Vagina (tissue), 2 donors: ENCODE data around the gene C16orf54.
"Not testable (repeated sequence)": the region's sequence is repeated elsewhere in the genome, so short reads cannot be mapped to it uniquely, and the experiment has no call there.

Source experiments
- POLR2A ChIP-seq, 2 donors: fragments of 450-650 bp; IDR thresholded peaks; one replicate each; pipeline ENCODE4 v1.6.1; 2017; ENCODE audit warnings: antibody characterized with exemption in 2 of 2, mild to moderate bottlenecking in 2 of 2, moderate library complexity in 2 of 2
- POLR2AphosphoS5 ChIP-seq, 2 donors: sonication (generic); formaldehyde crosslinking; IDR thresholded peaks; one replicate each; pipeline ENCODE4 v1.9.0; 2017; ENCODE audit warnings: antibody characterized with exemption in 2 of 2, mild to moderate bottlenecking in 2 of 2, low read depth in 1 of 2; ENCODE audit not compliant: insufficient read depth in 1 of 2
- TF ChIP-seq, protein P1 (sequence below), 3 experiments: fragments of 450-650 bp in 2 of 3; fragments of 200-600 bp in 1 of 3; sonication (generic) in 1 of 3; IDR thresholded peaks; one replicate each; pipeline ENCODE4 v1.5.1; 2017 to 2019; ENCODE audit warnings: antibody characterized with exemption in 3 of 3, mild to moderate bottlenecking in 2 of 3, moderate library complexity in 2 of 3

DNA sequence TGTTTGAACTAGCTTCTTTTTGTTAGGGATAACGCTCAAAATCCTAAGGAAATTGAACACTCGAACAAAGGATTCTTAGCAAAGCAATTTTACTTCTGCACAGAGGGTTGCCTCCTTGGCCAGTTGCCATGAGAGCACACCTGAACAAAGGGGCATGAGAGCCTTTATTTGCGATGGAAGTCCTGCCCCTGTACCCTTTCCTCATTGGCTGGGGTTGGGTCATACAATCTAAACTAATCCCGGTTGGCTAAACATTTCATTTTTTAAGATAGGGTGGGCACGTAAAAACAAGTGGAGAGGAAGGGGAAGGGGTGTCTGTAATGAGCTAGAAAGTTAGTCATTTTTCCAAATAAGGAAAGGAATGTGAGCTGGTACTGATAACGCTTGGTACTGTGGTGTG lies 36.1 kb downstream of the C16orf54 start:
- not testable (repeated sequence) for TF ChIP-seq POLR2A (IDR thresholded peaks at IDR 0.05); POLR2AphosphoS5 (IDR thresholded peaks at IDR 0.05; ENCODE audit: insufficient read depth in 1 of 2, low read depth in 1 of 2)
- TF ChIP-seq, protein P1, sequence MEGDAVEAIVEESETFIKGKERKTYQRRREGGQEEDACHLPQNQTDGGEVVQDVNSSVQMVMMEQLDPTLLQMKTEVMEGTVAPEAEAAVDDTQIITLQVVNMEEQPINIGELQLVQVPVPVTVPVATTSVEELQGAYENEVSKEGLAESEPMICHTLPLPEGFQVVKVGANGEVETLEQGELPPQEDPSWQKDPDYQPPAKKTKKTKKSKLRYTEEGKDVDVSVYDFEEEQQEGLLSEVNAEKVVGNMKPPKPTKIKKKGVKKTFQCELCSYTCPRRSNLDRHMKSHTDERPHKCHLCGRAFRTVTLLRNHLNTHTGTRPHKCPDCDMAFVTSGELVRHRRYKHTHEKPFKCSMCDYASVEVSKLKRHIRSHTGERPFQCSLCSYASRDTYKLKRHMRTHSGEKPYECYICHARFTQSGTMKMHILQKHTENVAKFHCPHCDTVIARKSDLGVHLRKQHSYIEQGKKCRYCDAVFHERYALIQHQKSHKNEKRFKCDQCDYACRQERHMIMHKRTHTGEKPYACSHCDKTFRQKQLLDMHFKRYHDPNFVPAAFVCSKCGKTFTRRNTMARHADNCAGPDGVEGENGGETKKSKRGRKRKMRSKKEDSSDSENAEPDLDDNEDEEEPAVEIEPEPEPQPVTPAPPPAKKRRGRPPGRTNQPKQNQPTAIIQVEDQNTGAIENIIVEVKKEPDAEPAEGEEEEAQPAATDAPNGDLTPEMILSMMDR (IDR thresholded peaks at IDR 0.05) = not testable (repeated sequence)
